Neural cell (in vitro differentiated cells): ENCODE data around the gene C21orf58. TPM values are rescaled to one million over a fixed set of nuclear protein-coding genes. Genes with fewer than 3 reads are reported as not detected.

Experiments
- H2AFZ ChIP-seq: fragments of 200-600, 300-800 bp; sonication (generic), shearing (Covaris generic); 2 replicates; pipeline ENCODE4 v1.6.0; 2014; ENCODE audit warnings: low read depth, mild to moderate bottlenecking, antibody characterized with exemption, low read length, moderate library complexity
- H3F3A ChIP-seq: fragments of 200-600 bp; shearing (Covaris generic); 2 replicates; pipeline ENCODE4 v1.6.1; 2016; ENCODE audit warnings: mild to moderate bottlenecking, moderate library complexity, mixed read lengths, antibody characterized with exemption, low read length; ENCODE audit not compliant: insufficient read depth, poor library complexity, severe bottlenecking
- H3K27ac ChIP-seq: fragments of 200-600, 300-800 bp; sonication (generic), shearing (Covaris generic); 2 replicates; pipeline ENCODE4 v1.5.1; 2014; ENCODE audit warnings: mild to moderate bottlenecking, low read length, moderate library complexity
- H3K27me3 ChIP-seq: fragments of 300-800, 200-600 bp; sonication (generic), shearing (Covaris generic); 2 replicates; pipeline ENCODE4 v1.6.0; 2014; ENCODE audit warnings: mild to moderate bottlenecking, low read depth, low read length, moderate library complexity; ENCODE audit not compliant: insufficient read depth
- H3K36me3 ChIP-seq: fragments of 300-800, 200-600 bp; sonication (generic), shearing (Covaris generic); 2 replicates; pipeline ENCODE4 v1.5.1; 2014; ENCODE audit warnings: mild to moderate bottlenecking, antibody characterized with exemption, low read length, moderate library complexity; ENCODE audit not compliant: insufficient read depth
- H3K4me2 ChIP-seq: fragments of 300-800, 200-600 bp; sonication (generic), shearing (Covaris generic); 2 replicates; pipeline ENCODE4 v1.6.0; 2014; ENCODE audit warnings: mild to moderate bottlenecking, low read length
- H3K4me3 ChIP-seq: fragments of 300-800, 200-600 bp; sonication (generic), shearing (Covaris generic); 2 replicates; pipeline ENCODE4 v1.5.1; 2014; ENCODE audit warnings: mild to moderate bottlenecking, low read length, moderate library complexity
- H3K79me2 ChIP-seq: fragments of 200-600 bp; shearing (Covaris generic); replicated peaks from 2 replicates; pipeline ENCODE4 v1.6.0; 2014; ENCODE audit warnings: mild to moderate bottlenecking, low read length, moderate library complexity; ENCODE audit not compliant: insufficient read depth
- H3K9ac ChIP-seq: fragments of 300-800, 200-600 bp; sonication (generic), shearing (Covaris generic); 2 replicates; pipeline ENCODE4 v1.6.1; 2016; ENCODE audit warnings: mild to moderate bottlenecking, low read length, mixed read lengths
- H3K9me2 ChIP-seq: fragments of 200-600 bp; shearing (Covaris generic); 2 replicates; pipeline ENCODE4 v1.6.1; 2016; ENCODE audit warnings: mild to moderate bottlenecking, low read length, mixed read lengths; ENCODE audit not compliant: insufficient read depth
- H3K9me3 ChIP-seq: fragments of 200-600, 300-800 bp; sonication (generic), shearing (Covaris generic); 2 replicates; pipeline ENCODE4 v1.6.1; 2016; ENCODE audit warnings: mild to moderate bottlenecking, mixed run types, low read length, moderate library complexity, mixed read lengths
- H4K20me1 ChIP-seq: fragments of 200-600 bp; shearing (Covaris generic); 2 replicates; pipeline ENCODE4 v1.6.1; 2016; ENCODE audit warnings: mild to moderate bottlenecking, mixed run types; ENCODE audit not compliant: insufficient read depth
- CTCF ChIP-seq: fragments of 450-650 bp; IDR thresholded peaks from 2 replicates; pipeline ENCODE4 v1.5.1; 2014; ENCODE audit warnings: antibody characterized with exemption, mild to moderate bottlenecking, moderate library complexity; ENCODE audit not compliant: poor library complexity, severe bottlenecking
- EP300 ChIP-seq: fragments of 450-650 bp; conservative IDR thresholded peaks from 2 replicates; pipeline ENCODE4 v1.6.1; 2014; ENCODE audit warnings: antibody characterized with exemption, mild to moderate bottlenecking, moderate library complexity; ENCODE audit not compliant: poor library complexity, severe bottlenecking
- EZH2 ChIP-seq: fragments of 200-600, 300-800 bp; shearing (Covaris generic), sonication (generic); IDR thresholded peaks from 2 replicates; pipeline ENCODE4 v1.6.1; 2014; ENCODE audit warnings: antibody characterized with exemption, low read length, borderline replicate concordance, mild to moderate bottlenecking; ENCODE audit not compliant: insufficient read depth, poor library complexity, severe bottlenecking
- MXI1 ChIP-seq: fragments of 450-650 bp; conservative IDR thresholded peaks from 2 replicates; pipeline ENCODE4 v1.6.1; 2014; ENCODE audit warnings: antibody characterized with exemption, mild to moderate bottlenecking; ENCODE audit not compliant: poor library complexity, severe bottlenecking
- POLR2AphosphoS5 ChIP-seq: IDR thresholded peaks from 2 replicates; pipeline ENCODE4 v1.6.1; 2012
- RAD21 ChIP-seq: fragments of 450-650 bp; conservative IDR thresholded peaks from 2 replicates; pipeline ENCODE4 v1.6.1; 2014; ENCODE audit warnings: antibody characterized with exemption, mild to moderate bottlenecking, moderate library complexity
- REST ChIP-seq: IDR thresholded peaks from 2 replicates; pipeline ENCODE4 v1.6.1; 2012; ENCODE audit warnings: borderline replicate concordance
- SMC3 ChIP-seq: fragments of 450-650 bp; conservative IDR thresholded peaks from 2 replicates; pipeline ENCODE4 v1.6.1; 2014; ENCODE audit warnings: antibody characterized with exemption, mild to moderate bottlenecking, moderate library complexity; ENCODE audit not compliant: poor library complexity
- TAF1 ChIP-seq: IDR thresholded peaks from 2 replicates; pipeline ENCODE4 v1.6.1; 2012; ENCODE audit warnings: low read depth
- polyA plus RNA-seq: library from polyadenylated mRNA; depleted of rRNA; stranded (reverse); fragments of >200 nt; gene quantifications from 2 replicates; pipeline ENCODE4 v1.2.3, GENCODE V29; 2014

Gene C21orf58
- polyA plus RNA-seq, 1 donor from 2014 or later = 3.0 TPM

GRCh38 chr21:46299167-46299566 lies 24.5 kb downstream of the C21orf58 start:
- H3F3A ChIP-seq = no peaks in the 10 kb centered on the region

GRCh38 chr21:46297338-46298271 lies 26.1 kb downstream of the C21orf58 start:
- H3F3A ChIP-seq = no peaks in the 10 kb centered on the region
- H3K9me2 ChIP-seq = no peaks in the 10 kb centered on the region
- H3K4me3 ChIP-seq = no peak overlapping the region
- no peaks in the 10 kb centered on the region for H3K36me3 ChIP-seq
- H3K79me2 ChIP-seq = no peaks in the 10 kb centered on the region
- H3K27ac ChIP-seq = no peak overlapping the region
- H3K27me3 ChIP-seq = no peaks in the 10 kb centered on the region
- no peak overlapping the region for H3K4me2 ChIP-seq
- no peaks in the 10 kb centered on the region for H3K9me3 ChIP-seq
- TF ChIP-seq EZH2 (no peak), RAD21 (no peak), CTCF (no peak), TAF1 (no peak), SMC3 (no peak), REST (no peak), POLR2AphosphoS5 (no peak)
- no peaks in the 10 kb centered on the region for H4K20me1 ChIP-seq
- H2AFZ ChIP-seq = no peak overlapping the region
- no peak overlapping the region for H3K9ac ChIP-seq

More at GRCh38 chr21:46299167-46299566, 24.5 kb downstream of the C21orf58 start:
- Histone ChIP-seq H3K36me3 (no peaks in the 10 kb centered on the region), H3K79me2 (no peaks in the 10 kb centered on the region), H3K4me3 (no peak overlapping the region), H3K9me2 (no peaks in the 10 kb centered on the region), H3K9ac (no peak overlapping the region), H3K27me3 (no peaks in the 10 kb centered on the region), H3K4me2 (no peak overlapping the region), H3K27ac (no peak overlapping the region), H3K9me3 (no peaks in the 10 kb centered on the region), H2AFZ (no peak overlapping the region), H4K20me1 (no peaks in the 10 kb centered on the region)
- TF ChIP-seq EP300 (no peak), TAF1 (no peak), MXI1 (no peak), REST (no peak)
